Effector CD8-positive, alpha-beta T cell (primary cell): ENCODE results near the gene SPATA31D3.
"Not testable (repeated sequence)": the region's sequence is repeated elsewhere in the genome, so short reads cannot be mapped to it uniquely, and the experiment has no call there.

Experiments
- DNase-seq: peaks from one replicate; lab custom pipeline; 2025; lab: John Stamatoyannopoulos, UW
- total RNA-seq, 4 experiments: gene quantifications; one replicate each; lab custom pipeline; 2026; lab: John Stamatoyannopoulos, UW

The SPATA31D3 gene
- 0 reads per million in 4 experiments for total RNA-seq

- not testable (repeated sequence) for DNase-seq
Observed at GRCh38 chr9:81943393-81943792, at the start of gene SPATA31D3. SPATA31D3 (plus strand) TSS chr9:81943500; CDS start chr9:81943586, 86 bp downstream.

GRCh38 chr9:81893929-81894328 is 49.4 kb upstream of the SPATA31D3 start:
- no peak for DNase-seq

GRCh38 chr9:81894891-81895290 is 48.4 kb upstream of the SPATA31D3 start:
- no peak for DNase-seq

- no peak for DNase-seq
Observed at GRCh38 chr9:81896070-81896469, 47.2 kb upstream of the SPATA31D3 start.

GRCh38 chr9:81898851-81899250 is 44.4 kb upstream of the SPATA31D3 start:
- no peak for DNase-seq

GRCh38 chr9:81902196-81902595 is 41.1 kb upstream of the SPATA31D3 start:
- no peak for DNase-seq

GRCh38 chr9:81902626-81903025 is 40.7 kb upstream of the SPATA31D3 start:
- no peak for DNase-seq

GRCh38 chr9:81906671-81907070 is 36.6 kb upstream of the SPATA31D3 start:
- no peak for DNase-seq

- no peak for DNase-seq
Observed at GRCh38 chr9:81912135-81912534, 31.2 kb upstream of the SPATA31D3 start.

GRCh38 chr9:81915801-81916505 is 27.3 kb upstream of the SPATA31D3 start:
- DNase-seq: no peak

- DNase-seq: not testable (repeated sequence)
Observed at GRCh38 chr9:81918507-81918906, 24.8 kb upstream of the SPATA31D3 start.

- not testable (repeated sequence) for DNase-seq
Observed at GRCh38 chr9:81928305-81928704, 15.0 kb upstream of the SPATA31D3 start, which contains the start of gene SPATA31D4. SPATA31D4 (plus strand) TSS chr9:81928428; CDS start chr9:81928514, 86 bp downstream.

GRCh38 chr9:81930147-81930546 is 13.2 kb upstream of the SPATA31D3 start:
- DNase-seq: not testable (repeated sequence)

GRCh38 chr9:81933547-81933946 is 9.8 kb upstream of the SPATA31D3 start:
- DNase-seq: not testable (repeated sequence)

- DNase-seq: not testable (repeated sequence)
Observed at GRCh38 chr9:81948650-81949049, 5.3 kb downstream of the SPATA31D3 start.

- DNase-seq: no peak
Observed at GRCh38 chr9:81953096-81953495, 9.8 kb downstream of the SPATA31D3 start.

GRCh38 chr9:81955625-81956024 is 12.3 kb downstream of the SPATA31D3 start:
- no peak for DNase-seq

- DNase-seq: no peak
Observed at GRCh38 chr9:81964218-81965171, 21.2 kb downstream of the SPATA31D3 start.

- DNase-seq: no peak
Observed at GRCh38 chr9:81968026-81968425, 24.7 kb downstream of the SPATA31D3 start.

- DNase-seq: no peak
Observed at GRCh38 chr9:81969971-81970370, 26.7 kb downstream of the SPATA31D3 start.

GRCh38 chr9:81971727-81972126 is 28.4 kb downstream of the SPATA31D3 start:
- no peak for DNase-seq

- DNase-seq: no peak
Observed at GRCh38 chr9:81974764-81975163, 31.5 kb downstream of the SPATA31D3 start.

- no peak for DNase-seq
Observed at GRCh38 chr9:81976351-81976750, 33.1 kb downstream of the SPATA31D3 start.
